ENCODE results near the gene USHBP1.

GRCh38 chr19:17240826-17241399, 23.6 kb downstream of the USHBP1 start:
- TF ChIP-seq EZH2 (IDR thresholded peaks at IDR 0.05) (no peak), EZH2phosphoT487 (IDR thresholded peaks at IDR 0.05) (no peak)
- TF ChIP-seq, protein P1, sequence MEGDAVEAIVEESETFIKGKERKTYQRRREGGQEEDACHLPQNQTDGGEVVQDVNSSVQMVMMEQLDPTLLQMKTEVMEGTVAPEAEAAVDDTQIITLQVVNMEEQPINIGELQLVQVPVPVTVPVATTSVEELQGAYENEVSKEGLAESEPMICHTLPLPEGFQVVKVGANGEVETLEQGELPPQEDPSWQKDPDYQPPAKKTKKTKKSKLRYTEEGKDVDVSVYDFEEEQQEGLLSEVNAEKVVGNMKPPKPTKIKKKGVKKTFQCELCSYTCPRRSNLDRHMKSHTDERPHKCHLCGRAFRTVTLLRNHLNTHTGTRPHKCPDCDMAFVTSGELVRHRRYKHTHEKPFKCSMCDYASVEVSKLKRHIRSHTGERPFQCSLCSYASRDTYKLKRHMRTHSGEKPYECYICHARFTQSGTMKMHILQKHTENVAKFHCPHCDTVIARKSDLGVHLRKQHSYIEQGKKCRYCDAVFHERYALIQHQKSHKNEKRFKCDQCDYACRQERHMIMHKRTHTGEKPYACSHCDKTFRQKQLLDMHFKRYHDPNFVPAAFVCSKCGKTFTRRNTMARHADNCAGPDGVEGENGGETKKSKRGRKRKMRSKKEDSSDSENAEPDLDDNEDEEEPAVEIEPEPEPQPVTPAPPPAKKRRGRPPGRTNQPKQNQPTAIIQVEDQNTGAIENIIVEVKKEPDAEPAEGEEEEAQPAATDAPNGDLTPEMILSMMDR (IDR thresholded peaks at IDR 0.05), result no peak
